ENCODE data around the gene UNC13A.
"Not testable (repeated sequence)": the region's sequence is repeated elsewhere in the genome, so short reads cannot be mapped to it uniquely, and the experiment has no call there.

Gene UNC13A

GRCh38 chr19:17601683-17602082 is 86.5 kb downstream of the UNC13A start:
- no peak for DNase-seq

DNA sequence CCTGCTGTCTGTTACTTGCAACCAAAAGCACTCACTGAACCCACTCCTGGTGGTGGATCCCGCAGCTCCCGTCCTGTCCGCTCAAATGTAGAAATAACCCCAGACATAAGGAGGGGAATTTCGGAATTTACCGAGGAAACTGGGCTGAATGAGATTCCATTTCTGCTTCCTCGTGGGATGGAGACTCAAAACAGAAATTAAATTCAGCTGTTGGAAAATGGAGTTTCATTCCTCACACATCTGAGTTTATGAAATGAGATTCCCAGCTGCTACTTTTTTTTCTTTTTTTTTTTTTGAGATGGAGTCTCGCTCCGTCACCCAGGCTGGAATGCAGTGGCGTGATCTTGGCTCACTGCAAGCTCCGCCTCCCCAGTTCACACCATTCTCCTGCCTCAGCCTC is 88.4 kb downstream of the UNC13A start:
- DNase-seq = no peak

- no peak for DNase-seq
Measured at GRCh38 chr19:17598953-17599352, 89.2 kb downstream of the UNC13A start.

GRCh38 chr19:17598063-17598462 is 90.1 kb downstream of the UNC13A start:
- DNase-seq = not testable (repeated sequence)

- DNase-seq = not testable (repeated sequence)
Measured at GRCh38 chr19:17594296-17594695, 93.9 kb downstream of the UNC13A start.

DNA sequence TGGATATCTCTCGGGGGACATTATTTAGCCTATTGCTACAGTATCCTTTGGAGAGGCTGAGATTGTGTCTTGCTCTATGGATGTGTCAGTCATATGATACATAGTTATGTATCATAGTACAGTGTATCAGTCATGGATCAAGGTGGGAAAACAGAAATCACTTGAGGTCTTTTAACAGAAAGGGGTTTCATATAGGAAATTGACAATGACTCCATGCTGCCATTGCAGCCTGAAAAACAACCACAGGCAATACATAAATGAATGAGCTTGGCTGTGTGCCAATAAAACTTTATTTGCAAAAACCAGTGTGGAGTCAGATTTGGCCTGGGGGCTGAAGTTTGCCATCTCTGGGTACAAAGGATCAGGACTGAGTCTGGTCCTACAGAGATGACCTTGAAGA is 97.3 kb downstream of the UNC13A start:
- DNase-seq = no peak

DNA sequence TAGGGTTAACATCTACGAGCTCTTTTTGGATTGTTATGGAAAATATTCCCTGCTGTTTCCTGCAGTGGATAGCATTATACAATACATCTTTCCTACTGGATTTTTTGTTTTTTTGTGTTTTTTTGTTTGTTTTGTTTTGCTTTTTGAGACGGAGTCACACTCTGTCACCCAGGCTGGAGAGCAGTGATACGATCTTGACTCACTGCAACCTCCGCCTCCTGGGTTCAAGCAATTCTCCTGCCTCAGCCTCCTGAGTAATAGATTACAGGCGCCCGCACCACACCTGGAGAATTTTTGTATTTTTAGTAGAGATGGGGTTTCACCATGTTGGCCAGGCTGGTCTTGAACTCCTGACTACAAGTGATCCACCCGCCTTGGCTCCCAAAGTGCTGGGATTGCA is 102.8 kb downstream of the UNC13A start:
- DNase-seq = not testable (repeated sequence)

DNA sequence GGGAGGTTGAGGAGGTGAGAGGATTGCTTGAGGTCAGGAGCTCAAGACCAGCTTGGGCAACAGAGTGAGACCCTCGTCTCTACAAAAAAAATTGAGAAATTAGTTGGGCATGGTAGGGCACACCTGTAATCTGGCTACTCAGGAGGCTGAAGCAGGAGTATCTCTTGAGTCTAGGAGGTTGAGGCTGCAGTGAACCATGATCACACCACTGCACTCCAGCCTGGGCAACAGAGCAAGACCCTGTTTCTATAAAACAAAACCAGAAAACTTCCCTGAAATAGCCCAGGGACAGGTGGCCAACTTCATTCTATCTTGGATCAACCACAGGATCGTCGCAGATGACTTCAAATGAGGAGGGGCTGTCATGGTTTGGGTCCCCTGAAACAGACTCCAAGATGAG is 104.0 kb downstream of the UNC13A start:
- no peak for DNase-seq

DNA sequence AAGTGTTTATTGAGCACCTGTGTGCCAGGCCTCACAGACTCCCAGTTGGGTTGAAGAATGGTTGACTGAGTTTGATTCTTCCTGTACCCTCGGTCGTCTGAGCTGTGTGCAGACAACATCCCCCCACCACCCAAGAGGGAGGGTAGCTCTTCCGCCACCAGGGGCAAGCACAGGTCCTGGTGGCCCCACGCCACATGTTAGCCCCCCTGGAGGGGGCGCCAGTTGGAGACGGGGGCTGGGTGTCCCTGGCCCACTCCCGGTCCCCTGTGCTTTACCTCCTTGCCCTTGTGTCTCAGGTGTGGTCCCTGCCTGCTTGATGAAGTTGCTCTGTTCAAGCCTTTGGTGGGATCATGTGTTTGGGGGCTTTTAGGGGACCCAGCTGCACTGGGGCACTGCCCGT is 105.5 kb downstream of the UNC13A start:
- DNase-seq = no peak

- no peak for DNase-seq
Measured at GRCh38 chr19:17581211-17581874, 106.8 kb downstream of the UNC13A start.

DNA sequence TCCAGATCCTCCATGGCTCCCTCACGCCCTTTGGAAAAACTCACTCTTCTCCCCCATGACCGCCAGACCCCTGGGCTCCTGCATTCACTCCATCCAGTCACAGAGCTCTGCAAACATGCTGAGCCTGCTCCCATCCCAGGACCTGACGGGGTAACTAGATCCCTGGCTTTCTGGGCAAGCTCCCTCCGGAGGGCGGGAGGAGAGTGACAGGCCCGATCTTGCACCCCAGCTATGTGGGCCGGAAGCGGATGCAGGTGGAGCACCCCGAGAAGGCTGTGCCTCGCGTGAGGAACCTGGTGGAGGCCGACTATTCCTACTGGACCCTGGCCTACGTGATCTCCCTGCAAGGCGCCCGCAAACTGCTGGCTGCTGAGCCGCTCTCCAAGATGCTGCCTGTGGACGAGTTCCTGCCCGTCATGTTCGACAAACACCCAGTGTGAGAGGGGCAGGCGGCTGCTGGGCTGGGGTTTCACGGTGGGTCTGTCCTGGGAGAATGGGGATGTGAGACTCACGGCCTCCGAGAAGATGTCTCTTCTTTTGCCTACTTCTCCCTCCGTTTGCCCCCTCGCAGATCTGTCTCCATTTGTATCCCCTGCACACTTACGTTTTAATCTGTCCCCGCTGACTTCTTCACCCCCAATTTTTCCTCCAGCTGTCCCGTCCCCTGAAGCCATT is 107.5 kb downstream of the UNC13A start:
- DNase-seq = no peak

- no peak for DNase-seq
Measured at GRCh38 chr19:17579661-17580244, 108.4 kb downstream of the UNC13A start.

DNA sequence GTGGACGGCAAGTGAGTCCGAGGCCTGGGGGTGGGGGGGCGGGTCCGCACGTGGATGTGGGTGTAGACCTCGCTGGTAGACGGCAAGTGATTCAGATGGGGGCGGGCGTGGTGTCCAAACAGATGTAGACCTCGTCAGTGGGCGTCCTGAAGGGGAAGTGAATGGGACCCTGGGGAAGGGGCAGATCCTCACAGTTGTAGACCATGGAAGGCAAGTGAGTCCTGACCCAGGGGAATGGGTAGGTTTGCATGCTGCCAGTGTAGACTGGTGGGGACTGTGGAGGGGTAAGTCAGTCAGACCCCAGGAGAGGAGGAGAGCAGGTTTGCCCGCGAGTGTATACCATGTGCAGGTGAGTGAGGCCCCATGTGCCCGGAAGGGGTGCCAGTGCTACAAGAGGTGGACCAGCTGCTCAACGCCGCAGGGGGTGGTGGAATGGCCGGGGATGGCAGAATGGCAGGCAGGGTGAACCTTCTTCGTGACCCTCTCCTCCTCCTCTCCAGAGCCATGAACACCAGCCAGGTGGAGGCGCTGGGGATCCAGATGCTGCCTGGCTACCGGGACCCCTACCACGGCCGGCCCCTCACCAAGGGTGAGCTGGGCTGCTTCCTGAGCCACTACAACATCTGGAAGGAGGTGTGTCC is 110.6 kb downstream of the UNC13A start:
- DNase-seq = no peak

- DNase-seq = no peak
Measured at GRCh38 chr19:17576758-17577456, 111.2 kb downstream of the UNC13A start.

- no peak for DNase-seq
Measured at GRCh38 chr19:17575871-17576757, 112.0 kb downstream of the UNC13A start.

DNA sequence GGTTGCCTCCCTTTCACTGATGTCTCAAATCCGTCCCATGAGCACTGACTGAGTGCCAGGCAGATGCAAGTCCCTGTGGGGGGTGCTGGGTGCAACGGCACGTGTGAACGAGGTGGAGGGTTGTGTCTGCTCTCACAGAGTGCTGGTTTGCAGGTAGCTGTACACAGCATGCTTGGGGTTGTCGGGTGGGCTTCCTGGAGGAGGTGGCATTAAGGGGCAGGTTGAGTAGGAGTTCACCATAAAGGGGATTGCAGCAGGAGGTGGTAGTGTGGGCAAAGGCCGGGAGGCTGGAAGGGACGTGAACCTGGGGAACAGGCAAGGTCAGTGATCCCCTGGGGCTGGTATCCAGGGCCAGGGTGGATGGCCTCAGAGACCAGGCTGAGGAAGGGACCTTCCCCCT is 115.5 kb downstream of the UNC13A start:
- DNase-seq = no peak

DNA sequence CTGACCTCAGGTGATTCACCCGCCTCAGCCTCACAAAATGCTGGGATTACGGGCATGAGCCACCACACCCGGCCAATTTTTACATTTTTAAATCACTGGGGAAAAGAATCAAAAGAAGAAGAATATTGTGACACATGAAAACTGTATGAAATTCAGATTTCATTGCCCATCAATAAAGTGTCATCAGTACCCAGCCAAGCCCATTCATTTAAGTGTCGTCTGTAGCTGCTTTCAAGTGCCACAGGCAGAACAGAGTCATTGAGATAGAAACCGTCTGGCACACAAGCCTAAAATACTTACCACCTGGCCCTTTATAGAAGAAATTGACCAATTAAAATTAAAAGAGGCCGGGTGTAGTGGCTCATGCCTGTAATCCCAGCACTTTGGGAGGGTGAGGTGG is 117.4 kb downstream of the UNC13A start:
- DNase-seq = no peak

DNA sequence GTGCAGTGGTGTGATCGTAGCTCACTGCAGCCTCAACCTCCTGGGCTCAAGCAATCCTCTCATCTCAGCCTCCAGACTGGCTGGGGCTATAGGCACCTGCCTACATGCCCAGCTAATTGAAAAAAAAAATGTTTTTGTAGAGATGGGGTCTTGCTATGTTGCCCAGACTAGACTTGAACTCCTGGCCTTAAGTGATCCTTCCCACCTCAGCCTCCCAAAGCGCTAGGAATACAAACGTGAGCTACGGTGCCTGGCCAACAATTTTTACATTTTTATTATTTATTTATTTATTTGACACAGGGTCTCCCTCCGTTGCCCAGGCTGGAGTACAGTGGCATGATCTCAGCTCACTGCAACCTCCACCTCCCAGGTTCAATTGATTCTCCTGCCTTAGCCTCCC is 117.9 kb downstream of the UNC13A start:
- DNase-seq = not testable (repeated sequence)

GRCh38 chr19:17567940-17568339 is 120.2 kb downstream of the UNC13A start:
- no peak for DNase-seq

DNA sequence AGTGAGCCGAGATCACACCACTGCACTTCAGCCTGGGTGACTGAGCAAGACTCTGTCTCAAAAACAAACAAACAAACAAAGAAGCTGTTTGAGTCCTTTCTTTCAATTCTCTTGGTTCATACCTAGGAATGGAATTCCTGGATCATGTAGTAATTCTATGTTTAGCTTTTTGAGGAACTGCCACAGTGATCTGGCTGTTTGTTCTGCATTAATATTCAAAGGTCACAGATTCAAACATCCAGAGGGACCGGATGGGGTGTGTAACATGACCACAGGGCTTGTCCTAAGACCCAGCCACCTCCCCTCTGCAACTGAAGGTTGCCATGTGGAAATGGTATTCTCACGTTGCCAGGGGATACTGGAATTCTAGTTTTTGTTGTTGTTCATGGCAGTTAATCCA is 122.5 kb downstream of the UNC13A start:
- DNase-seq = no peak

- no peak for DNase-seq
Measured at GRCh38 chr19:17564781-17565180, 123.4 kb downstream of the UNC13A start.

- DNase-seq = no peak
Measured at GRCh38 chr19:17562561-17562960, 125.6 kb downstream of the UNC13A start.
